TTC549 (cell line): ENCODE results near the gene USP17L11.
"Not testable (repeated sequence)": the region's sequence is repeated elsewhere in the genome, so short reads cannot be mapped to it uniquely, and the experiment has no call there.

Source experiments
- FAIRE-seq: peaks from 2 replicates; lab custom pipeline; 2012; peaks lifted over from hg19 to GRCh38; lab: Jason Lieb, UNC

The USP17L11 gene

GRCh38 chr4:9215105-9215504 is at the start of gene USP17L11:
Gene USP17L11 (plus strand): TSS chr4:9215405. CDS start chr4:9215405, 0 bp downstream.
- FAIRE-seq, result not testable (repeated sequence)

GRCh38 chr4:9165990-9166389 is 49.2 kb upstream of the USP17L11 start:
- not testable (repeated sequence) for FAIRE-seq

GRCh38 chr4:9169791-9170459 is 45.3 kb upstream of the USP17L11 start, which contains the start of gene FAM90A26:
Gene FAM90A26 (plus strand): TSS chr4:9170409. CDS start chr4:9173173, 2,764 bp downstream.
- not testable (repeated sequence) for FAIRE-seq

GRCh38 chr4:9210357-9210756 is 4.8 kb upstream of the USP17L11 start, which contains the start of gene USP17L10:
Gene USP17L10 (plus strand): TSS chr4:9210657. CDS start chr4:9210657, 0 bp downstream.
- not testable (repeated sequence) for FAIRE-seq

- not testable (repeated sequence) for FAIRE-seq
Observed at GRCh38 chr4:9214701-9215100, 504 bp upstream of the USP17L11 start.

GRCh38 chr4:9219852-9220251 is 4.6 kb downstream of the USP17L11 start, which contains the start of gene USP17L12:
Gene USP17L12 (plus strand): TSS chr4:9220152. CDS start chr4:9220152, 0 bp downstream.
- FAIRE-seq, result not testable (repeated sequence)

- FAIRE-seq, result not testable (repeated sequence)
Observed at GRCh38 chr4:9224596-9224995, 9.4 kb downstream of the USP17L11 start, which contains the start of gene USP17L13. Gene USP17L13 (plus strand): TSS chr4:9224896. CDS start chr4:9224896, 0 bp downstream.

GRCh38 chr4:9230249-9230648 is 15.0 kb downstream of the USP17L11 start:
- not testable (repeated sequence) for FAIRE-seq

GRCh38 chr4:9234085-9234484 is 18.9 kb downstream of the USP17L11 start, which contains the start of gene USP17L15:
Gene USP17L15 (plus strand): TSS chr4:9234385. CDS start chr4:9234385, 0 bp downstream.
- FAIRE-seq, result not testable (repeated sequence)

- not testable (repeated sequence) for FAIRE-seq
Observed at GRCh38 chr4:9238461-9238860, 23.3 kb downstream of the USP17L11 start.

GRCh38 chr4:9243579-9243978 is 28.4 kb downstream of the USP17L11 start, which contains the start of gene USP17L17:
Gene USP17L17 (plus strand): TSS chr4:9243879. CDS start chr4:9243879, 0 bp downstream.
- FAIRE-seq, result not testable (repeated sequence)

GRCh38 chr4:9247953-9248680 is 32.9 kb downstream of the USP17L11 start, which contains the start of gene USP17L18:
Gene USP17L18 (plus strand): TSS chr4:9248630. CDS start chr4:9248630, 0 bp downstream.
- FAIRE-seq, result not testable (repeated sequence)

GRCh38 chr4:9253078-9253477 is 37.9 kb downstream of the USP17L11 start, which contains the start of gene USP17L19:
Gene USP17L19 (plus strand): TSS chr4:9253378. CDS start chr4:9253378, 0 bp downstream.
- FAIRE-seq, result not testable (repeated sequence)

- FAIRE-seq, result not testable (repeated sequence)
Observed at GRCh38 chr4:9257824-9258223, 42.6 kb downstream of the USP17L11 start, which contains the start of gene USP17L20. Gene USP17L20 (plus strand): TSS chr4:9258124. CDS start chr4:9258124, 0 bp downstream.

GRCh38 chr4:9262572-9262971 is 47.4 kb downstream of the USP17L11 start, which contains the start of gene USP17L21:
Gene USP17L21 (plus strand): TSS chr4:9262872. CDS start chr4:9262872, 0 bp downstream.
- FAIRE-seq, result not testable (repeated sequence)
